ENCODE data around the gene RIMOC1.
A peak's percentile ranks its signal among the peaks of the same experiment; 100 is the strongest.

Gene RIMOC1, protein sequence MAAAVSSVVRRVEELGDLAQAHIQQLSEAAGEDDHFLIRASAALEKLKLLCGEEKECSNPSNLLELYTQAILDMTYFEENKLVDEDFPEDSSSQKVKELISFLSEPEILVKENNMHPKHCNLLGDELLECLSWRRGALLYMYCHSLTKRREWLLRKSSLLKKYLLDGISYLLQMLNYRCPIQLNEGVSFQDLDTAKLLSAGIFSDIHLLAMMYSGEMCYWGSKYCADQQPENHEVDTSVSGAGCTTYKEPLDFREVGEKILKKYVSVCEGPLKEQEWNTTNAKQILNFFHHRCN

GRCh38 chr5:41903892-41904799 is at the start of gene RIMOC1:
Gene RIMOC1, plus strand, starts transcription at chr5:41904344. Its CDS starts 24 bp downstream, at chr5:41904368.
- peak; percentile 99 for DNase-seq

- DNase-seq: peak; percentile 57
These were observed 47.3 kb upstream of the RIMOC1 start for GRCh38 chr5:41856644-41857491.

GRCh38 chr5:41857989-41858388 is 46.2 kb upstream of the RIMOC1 start:
- DNase-seq: no peak

GRCh38 chr5:41858890-41859289 is 45.3 kb upstream of the RIMOC1 start:
- DNase-seq: no peak

DNA sequence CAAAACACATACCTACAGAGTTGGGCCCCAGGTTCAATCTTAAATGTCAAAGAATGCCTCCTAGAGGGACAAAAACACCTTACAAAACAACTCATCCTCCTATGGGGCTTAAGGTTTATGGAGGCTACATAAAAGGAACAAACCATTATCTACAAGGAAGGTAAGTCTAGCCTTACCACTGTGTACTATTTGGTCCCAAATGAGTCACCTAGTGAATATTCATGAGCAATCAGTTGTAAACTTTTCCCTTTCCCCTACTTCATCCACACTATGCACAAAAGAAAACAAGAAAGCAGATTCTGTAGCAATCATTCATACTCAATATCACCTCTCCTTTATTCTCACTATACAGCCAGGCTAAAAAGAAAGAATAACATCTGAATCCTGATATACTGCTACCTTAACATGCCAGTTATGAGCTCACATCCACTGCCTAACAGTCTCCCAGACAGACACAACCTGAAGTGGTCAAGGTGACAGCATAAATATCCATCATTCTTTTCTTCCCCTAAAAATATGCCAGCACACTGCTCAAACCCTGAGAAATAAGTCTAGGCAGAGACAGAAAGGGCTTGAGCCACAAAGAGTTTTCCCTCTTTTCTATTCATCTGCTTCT is 40.2 kb upstream of the RIMOC1 start:
- DNase-seq: no peak

DNA sequence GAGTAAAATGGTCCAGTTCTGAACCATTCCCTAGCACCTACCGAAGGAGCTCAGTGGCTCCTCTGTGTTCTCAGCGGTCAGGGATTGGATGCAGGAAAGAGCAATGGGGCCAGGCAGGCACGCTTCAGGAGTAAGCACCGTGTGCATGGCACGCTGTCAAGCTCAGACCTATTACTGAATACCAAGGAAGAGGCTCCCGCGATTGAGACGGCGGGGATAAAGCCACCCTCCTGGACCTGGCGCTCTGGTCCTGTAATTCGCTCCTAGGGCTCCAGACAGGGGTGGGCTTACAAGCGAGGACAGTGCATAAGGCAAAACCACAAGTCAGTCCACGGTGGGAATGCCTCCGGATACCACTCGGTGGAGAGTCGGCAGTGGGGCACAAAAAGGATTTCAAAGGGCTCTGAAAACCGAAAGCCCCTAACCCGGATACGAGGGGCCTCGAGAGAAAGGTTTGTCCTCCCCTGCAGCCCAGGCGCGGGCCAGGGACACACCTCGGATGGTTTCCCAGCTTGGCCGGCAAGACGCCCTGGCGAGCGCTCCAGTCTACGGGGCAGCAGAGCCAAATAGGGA is 34.9 kb upstream of the RIMOC1 start:
- DNase-seq: peak; percentile 59

GRCh38 chr5:41869724-41870626 is 34.2 kb upstream of the RIMOC1 start, which contains the start of gene OXCT1:
Gene OXCT1, minus strand, starts transcription at chr5:41870425. Its CDS starts 67 bp downstream, at chr5:41870358.
- DNase-seq: peak; percentile 92

- DNase-seq: no peak
These were observed 33.5 kb upstream of the RIMOC1 start for GRCh38 chr5:41870627-41871048.

DNA sequence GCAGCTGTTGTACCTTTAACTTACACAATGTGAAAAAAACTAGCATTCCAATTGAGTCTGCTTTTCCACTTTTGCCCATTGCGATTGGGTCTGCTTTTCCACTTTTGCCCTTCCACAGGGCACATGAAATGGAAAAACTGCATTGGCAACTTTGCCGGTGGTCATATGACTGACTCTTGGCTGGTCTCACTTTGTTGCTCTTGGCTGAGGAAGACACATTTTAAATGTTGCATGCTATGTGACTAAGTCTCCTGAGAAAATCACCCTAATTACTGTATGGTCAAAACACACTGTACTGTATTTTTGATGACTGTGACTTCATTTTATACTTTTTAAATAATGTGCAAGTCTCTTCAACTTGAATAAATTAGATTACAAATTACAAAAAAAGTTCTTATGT is 32.3 kb upstream of the RIMOC1 start:
- DNase-seq: no peak

GRCh38 chr5:41874512-41875060 is 29.6 kb upstream of the RIMOC1 start:
- DNase-seq: no peak

- no peak for DNase-seq
These were observed 29.0 kb upstream of the RIMOC1 start for GRCh38 chr5:41875121-41875520.

DNA sequence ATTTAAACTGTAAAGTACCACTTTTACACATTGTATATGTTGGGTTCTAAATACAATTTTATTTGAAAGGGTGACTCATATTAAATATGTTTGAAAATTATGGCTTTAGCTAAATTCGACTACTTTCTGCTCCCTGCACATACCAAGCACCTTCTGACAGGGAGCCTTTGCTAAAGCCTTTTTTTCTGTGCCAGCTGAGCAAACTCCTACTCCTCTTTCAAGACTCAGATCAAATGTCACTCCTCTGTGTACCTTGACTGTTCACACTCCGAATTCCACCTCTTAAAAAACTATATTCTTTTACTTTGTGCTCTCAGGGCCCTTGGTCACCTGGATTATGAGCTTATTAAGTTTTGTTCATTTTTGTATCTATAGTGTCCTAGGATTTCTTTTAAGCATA is 27.5 kb upstream of the RIMOC1 start:
- DNase-seq: peak; percentile 60

DNA sequence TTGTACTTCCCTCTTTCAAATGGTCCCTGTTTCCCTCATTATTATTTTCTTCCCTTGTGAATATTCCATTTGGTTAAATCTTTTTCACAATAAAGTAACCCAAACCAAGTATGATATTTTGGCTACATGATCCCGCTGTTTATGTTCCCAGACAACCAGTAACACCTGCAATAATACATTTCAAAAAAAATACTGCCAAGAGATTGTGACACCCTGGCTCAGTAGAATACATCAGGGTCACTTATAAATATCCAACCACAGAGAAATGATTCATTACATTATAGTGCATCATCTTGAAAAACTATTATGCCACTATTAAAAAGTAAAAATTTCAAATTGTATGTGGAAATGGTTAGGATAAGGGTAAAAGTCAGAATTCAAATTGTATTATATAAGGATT is 26.7 kb upstream of the RIMOC1 start:
- DNase-seq: no peak

DNA sequence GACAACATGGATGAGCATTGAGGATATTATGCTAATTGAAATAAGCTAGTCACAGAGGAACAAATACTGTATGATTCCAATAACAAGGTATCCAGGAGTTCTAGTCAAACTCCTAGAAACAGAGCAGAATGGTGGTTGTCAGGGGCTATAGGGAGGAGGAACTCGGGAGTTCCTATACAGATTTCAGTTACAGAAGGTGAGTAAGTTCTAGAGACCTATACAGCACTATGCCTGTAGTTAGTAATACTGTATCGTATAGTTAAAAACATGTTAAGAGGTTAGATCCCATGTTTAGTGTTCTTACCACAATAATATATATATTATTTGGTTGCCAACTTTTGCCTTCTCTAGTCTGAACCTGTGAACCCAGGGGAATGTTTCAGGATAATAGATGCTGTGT is 26.0 kb upstream of the RIMOC1 start:
- DNase-seq: no peak

DNA sequence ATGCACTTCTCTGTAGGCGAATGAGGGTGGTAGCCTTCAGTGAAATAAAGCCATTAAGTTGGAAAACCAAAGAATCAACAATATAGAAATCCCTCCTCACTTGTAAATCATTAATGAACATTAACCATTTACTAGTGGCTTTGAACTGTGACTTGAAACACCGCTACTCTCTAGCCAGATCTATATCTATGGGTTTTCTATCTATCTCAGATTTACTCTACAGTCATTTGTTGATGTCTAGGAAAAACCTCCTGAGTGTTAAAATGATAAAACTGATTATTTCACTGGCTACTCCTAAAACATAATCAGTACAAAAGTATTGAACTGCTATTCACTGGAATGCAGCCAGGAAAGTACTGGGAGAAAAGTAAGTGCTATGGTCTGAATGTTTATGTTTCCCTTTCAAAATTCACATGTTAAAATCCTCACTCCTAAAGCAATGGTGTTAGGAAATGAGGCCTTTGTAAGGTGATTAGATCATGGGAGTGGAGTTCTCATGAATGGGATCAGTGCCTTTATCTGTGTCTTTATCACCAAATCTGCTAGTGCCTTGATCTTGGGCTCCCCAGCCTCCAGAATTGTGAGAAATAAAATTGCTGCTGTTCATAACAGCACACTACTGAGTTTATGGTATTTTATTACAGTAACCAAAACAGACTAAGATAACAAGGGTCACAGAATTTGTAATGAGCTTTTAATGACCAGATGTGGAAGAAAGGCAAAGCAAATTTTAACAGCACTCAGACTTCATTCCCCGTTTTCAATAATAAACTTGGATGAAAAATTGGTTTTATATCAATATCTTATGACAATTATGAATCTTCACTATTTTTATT is 25.3 kb upstream of the RIMOC1 start:
- DNase-seq: no peak

GRCh38 chr5:41882765-41883164 is 21.4 kb upstream of the RIMOC1 start:
- DNase-seq: no peak

DNA sequence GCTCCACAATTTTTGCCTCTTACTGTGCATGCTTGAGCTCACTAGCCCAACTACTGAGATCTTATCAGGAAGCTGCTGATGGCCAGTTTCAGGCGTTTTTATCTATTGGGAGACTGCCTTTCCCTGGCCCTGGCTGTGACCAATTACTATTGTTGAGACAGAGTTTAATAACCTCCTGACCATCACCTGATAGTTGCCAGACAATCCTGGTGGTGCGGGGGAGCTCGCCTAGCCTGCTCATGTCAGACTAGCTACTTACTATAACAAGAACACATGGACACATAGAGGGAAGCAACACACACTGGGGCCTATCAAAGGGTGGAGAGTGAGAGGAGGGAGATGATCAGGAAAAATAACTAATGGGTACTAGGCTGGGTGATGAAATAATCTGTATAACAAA is 20.9 kb upstream of the RIMOC1 start:
- DNase-seq: peak; percentile 13

GRCh38 chr5:41883936-41884335 is 20.2 kb upstream of the RIMOC1 start:
- no peak for DNase-seq

GRCh38 chr5:41885286-41885685 is 18.9 kb upstream of the RIMOC1 start:
- no peak for DNase-seq
